IMR-90 (cell line): ENCODE results near the gene FNBP1L. TPM values are rescaled to one million over a fixed set of nuclear protein-coding genes. Genes with fewer than 3 reads are reported as not detected.

Source experiments
- ATAC-seq: fragments of 200-7000 bp; cut with Tn5 transposase; 2 replicates; pipeline ENCODE4 v1.9.1; 2020; ENCODE audit warnings: low read depth, mild to moderate bottlenecking, moderate library complexity
- BruUV-seq: library from RNA; stranded (reverse); fragments of 400-500 nt; replicated peaks from 2 replicates; lab custom pipeline; 2021; lab: Mats Ljungman, UMichigan
- CTCF ChIA-PET: fragments of 300-600 bp; formaldehyde crosslinking; extraction: SDS; loops from one replicate; lab custom pipeline; 2021; ENCODE audit warnings: antibody characterized with exemption; lab: Yijun Ruan, JAX
- POLR2A ChIA-PET: fragments of 300-600 bp; sonication (Branson Sonifier 250); formaldehyde crosslinking; loops from one replicate; lab custom pipeline; 2022; ENCODE audit warnings: antibody characterized with exemption; ENCODE audit not compliant: unreplicated experiment; lab: Charles Lee
- DNase-seq: peaks from one replicate; pipeline ENCODE4 v3.0.0; 2013
- H2AFZ ChIP-seq: replicated peaks from 2 replicates; pipeline ENCODE3; 2013; ENCODE audit warnings: low read length, mild to moderate bottlenecking; ENCODE audit not compliant: poor library complexity
- H2AK5ac ChIP-seq: 2 replicates; pipeline ENCODE4 v1.6.1; 2013; ENCODE audit warnings: low read depth, low read length, inconsistent platforms
- H2AK9ac ChIP-seq: replicated peaks from 2 replicates; pipeline ENCODE3; 2013; ENCODE audit warnings: mild to moderate bottlenecking, low read depth, low read length, moderate library complexity; ENCODE audit not compliant: poor library complexity
- H2BK120ac ChIP-seq: 2 replicates; pipeline ENCODE4 v1.6.1; 2013; ENCODE audit warnings: low read depth, low read length, inconsistent platforms
- H2BK15ac ChIP-seq: 3 replicates; pipeline ENCODE4 v1.6.1; 2013; ENCODE audit warnings: low read depth, low read length, inconsistent platforms
- H2BK20ac ChIP-seq: 2 replicates; pipeline ENCODE4 v1.6.1; 2013; ENCODE audit warnings: low read depth, mild to moderate bottlenecking, inconsistent platforms, low read length, moderate library complexity
- H2BK5ac ChIP-seq: 2 replicates; pipeline ENCODE4 v1.6.1; 2013; ENCODE audit warnings: mild to moderate bottlenecking, low read depth, low read length, inconsistent platforms; ENCODE audit not compliant: poor library complexity, severe bottlenecking
- H3K14ac ChIP-seq: replicated peaks from 2 replicates; pipeline ENCODE4 v1.6.1; 2013; ENCODE audit warnings: low read depth, low read length, inconsistent platforms
- H3K18ac ChIP-seq: 2 replicates; pipeline ENCODE4 v1.6.1; 2013; ENCODE audit warnings: low read depth, low read length, control low read depth
- H3K23ac ChIP-seq: 2 replicates; pipeline ENCODE4 v1.6.1; 2013; ENCODE audit warnings: low read depth, low read length, inconsistent platforms
- H3K27ac ChIP-seq: 2 replicates; pipeline ENCODE4 v1.5.1; 2013; ENCODE audit warnings: mild to moderate bottlenecking, control low read depth, low read length; ENCODE audit not compliant: insufficient read depth
- H3K27me3 ChIP-seq: 2 replicates; pipeline ENCODE4 v1.6.1; 2013; ENCODE audit warnings: low read length; ENCODE audit not compliant: control insufficient read depth, insufficient read depth
- H3K36me3 ChIP-seq: 2 replicates; pipeline ENCODE4 v1.6.1; 2013; ENCODE audit warnings: low read length, mixed read lengths; ENCODE audit not compliant: control insufficient read depth, insufficient read depth
- H3K4ac ChIP-seq: 2 replicates; pipeline ENCODE4 v1.6.1; 2013; ENCODE audit warnings: low read depth, low read length, inconsistent platforms
- H3K4me1 ChIP-seq: 2 replicates; pipeline ENCODE4 v1.6.1; 2013; ENCODE audit warnings: low read length, mixed read lengths; ENCODE audit not compliant: control insufficient read depth, insufficient read depth
- H3K4me2 ChIP-seq: 2 replicates; pipeline ENCODE4 v1.6.1; 2013; ENCODE audit warnings: low read depth, mild to moderate bottlenecking, control low read depth, low read length, moderate library complexity
- H3K4me3 ChIP-seq: 2 replicates; pipeline ENCODE4 v1.5.1; 2013; ENCODE audit warnings: low read depth, mild to moderate bottlenecking, control low read depth, low read length, moderate library complexity; ENCODE audit not compliant: insufficient read depth
- H3K56ac ChIP-seq: 2 replicates; pipeline ENCODE4 v1.6.1; 2013; ENCODE audit warnings: low read length, inconsistent platforms; ENCODE audit not compliant: insufficient read depth; ENCODE audit errors: extremely low read depth
- H3K79me1 ChIP-seq, 2 experiments: 2 replicates each; pipeline ENCODE4 v1.6.1; 2013; ENCODE audit warnings: low read length in 2 of 2, inconsistent platforms in 1 of 2, low read depth in 1 of 2
- H3K9ac ChIP-seq: 2 replicates; pipeline ENCODE4 v1.6.1; 2013; ENCODE audit warnings: low read depth, low read length, control low read depth
- H3K9me1 ChIP-seq: 2 replicates; pipeline ENCODE4 v1.6.1; 2013; ENCODE audit warnings: low read length, inconsistent platforms; ENCODE audit not compliant: insufficient read depth
- H3K9me3 ChIP-seq: 2 replicates; pipeline ENCODE4 v1.6.1; 2013; ENCODE audit warnings: low read length; ENCODE audit not compliant: control insufficient read depth, insufficient read depth
- H4K20me1 ChIP-seq: 2 replicates; pipeline ENCODE4 v1.6.1; 2013; ENCODE audit warnings: low read length, inconsistent platforms; ENCODE audit not compliant: insufficient read depth
- H4K5ac ChIP-seq: 2 replicates; pipeline ENCODE4 v1.6.1; 2013; ENCODE audit warnings: mild to moderate bottlenecking, low read depth, low read length, control low read depth
- H4K8ac ChIP-seq, 2 experiments: 2 replicates each; pipeline ENCODE4 v1.6.1; 2013; ENCODE audit warnings: low read depth in 2 of 2, low read length in 2 of 2, control low read depth in 1 of 2, inconsistent platforms in 1 of 2
- H4K91ac ChIP-seq: 2 replicates; pipeline ENCODE4 v1.6.1; 2013; ENCODE audit warnings: low read depth, low read length, inconsistent platforms; ENCODE audit not compliant: insufficient read depth
- BHLHE40 ChIP-seq: fragments of 150-350 bp; IDR thresholded peaks from 2 replicates; pipeline ENCODE4 v1.6.1; 2016; ENCODE audit warnings: mild to moderate bottlenecking, low read depth, low read length
- CEBPB ChIP-seq: IDR thresholded peaks from 2 replicates; pipeline ENCODE4 v1.6.1; 2012; ENCODE audit warnings: low read depth, low read length, improper control_type of control experiment
- CHD1 ChIP-seq: IDR thresholded peaks from 2 replicates; pipeline ENCODE4 v1.6.1; 2012; ENCODE audit warnings: low read depth, low read length, improper control_type of control experiment
- CTCF ChIP-seq: conservative IDR thresholded peaks from 2 replicates; pipeline ENCODE4 v1.5.1; 2012; ENCODE audit warnings: mild to moderate bottlenecking, low read depth, low read length, improper control_type of control experiment
- FOS ChIP-seq: fragments of 150-350 bp; IDR thresholded peaks from 2 replicates; pipeline ENCODE4 v1.6.1; 2016; ENCODE audit warnings: low read depth, low read length
- MAFK ChIP-seq: IDR thresholded peaks from 2 replicates; pipeline ENCODE4 v1.6.1; 2012; ENCODE audit warnings: low read depth, low read length, improper control_type of control experiment
- MAZ ChIP-seq: IDR thresholded peaks from 2 replicates; pipeline ENCODE4 v1.6.1; 2012; ENCODE audit warnings: low read depth, mild to moderate bottlenecking, low read length, improper control_type of control experiment, moderate library complexity, borderline replicate concordance
- MXI1 ChIP-seq: IDR thresholded peaks from 2 replicates; pipeline ENCODE4 v1.6.1; 2012; ENCODE audit warnings: low read depth, mild to moderate bottlenecking, low read length, moderate library complexity, borderline replicate concordance
- NFE2L2 ChIP-seq: fragments of 150-350 bp; IDR thresholded peaks from 2 replicates; pipeline ENCODE4 v1.6.1; 2016; ENCODE audit warnings: low read depth, mild to moderate bottlenecking, low read length
- POLR2A ChIP-seq: IDR thresholded peaks from 2 replicates; pipeline ENCODE4 v1.6.1; 2012; ENCODE audit warnings: mild to moderate bottlenecking, low read depth, low read length
- RAD21 ChIP-seq: IDR thresholded peaks from 2 replicates; pipeline ENCODE4 v1.6.1; 2012; ENCODE audit warnings: low read length, improper control_type of control experiment
- RCOR1 ChIP-seq: IDR thresholded peaks from 2 replicates; pipeline ENCODE4 v1.6.1; 2012; ENCODE audit warnings: mild to moderate bottlenecking, low read length, improper control_type of control experiment; ENCODE audit not compliant: insufficient replicate concordance
- RFX5 ChIP-seq: IDR thresholded peaks from 2 replicates; pipeline ENCODE4 v1.8.0; 2012; ENCODE audit warnings: low read depth, mild to moderate bottlenecking, low read length, moderate library complexity
- SMC3 ChIP-seq: fragments of 150-350 bp; IDR thresholded peaks from 2 replicates; pipeline ENCODE4 v1.6.1; 2016; ENCODE audit warnings: low read depth, mild to moderate bottlenecking, antibody characterized with exemption, low read length, moderate library complexity
- USF2 ChIP-seq: fragments of 150-350 bp; IDR thresholded peaks from 2 replicates; pipeline ENCODE4 v1.6.1; 2017; ENCODE audit warnings: mild to moderate bottlenecking, antibody characterized with exemption, low read length, low read depth
- WGBS, 2 experiments: methylation state at CpG; one replicate each; pipeline versions ENCODE4 v1.1.5 to v1.1.7; 2013; ENCODE audit warnings: missing lambda C conversion rate in 2 of 2; ENCODE audit not compliant: insufficient read length in 1 of 2; ENCODE audit errors: extremely low coverage in 2 of 2; 5-methylcytosine and 5-hydroxymethylcytosine counted together
- dilution Hi-C: fragments of 300-500 bp; cut with HindIII; formaldehyde crosslinking; loops from one replicate; pipeline ENCODE4 v1.14.3; 2018; ENCODE audit warnings: low sequenced_read_pairs; ENCODE audit not compliant: unreplicated experiment
- in situ Hi-C: fragments of 300-500 bp; cut with MboI; formaldehyde crosslinking; loops from 3 replicates; pipeline ENCODE4 v1.14.3; 2019; ENCODE audit warnings: low sequenced_read_pairs, inconsistent platforms, mixed read lengths
- intact Hi-C: fragments of 100-400 bp; cut with micrococcal nuclease; formaldehyde crosslinking; loops from 2 replicates; pipeline ENCODE4 v1.10.0; 2022
- polyA plus RNA-seq, 3 experiments: library from polyadenylated mRNA; depleted of rRNA; stranded (reverse); fragments of >200 nt; gene quantifications; 2 replicates each; pipeline ENCODE4 v1.2.3, GENCODE V29; 2012; ENCODE audit warnings: low replicate concordance in 1 of 3
- total RNA-seq: library from RNA; depleted of rRNA; stranded (reverse); fragments of >200 nt; gene quantifications from 2 replicates; pipeline ENCODE4 v1.2.3, GENCODE V29; 2012
- TF ChIP-seq, protein P1 (sequence below): fragments of 150-350 bp; IDR thresholded peaks from 2 replicates; pipeline ENCODE4 v1.6.1; 2016; ENCODE audit warnings: low read depth, mild to moderate bottlenecking, low read length, moderate library complexity, borderline replicate concordance

Gene FNBP1L
- total and polyA plus RNA-seq, 2 of the 4 experiments (the other 2 are of a cell fraction), result 9.3 to 15.2 TPM

DNA sequence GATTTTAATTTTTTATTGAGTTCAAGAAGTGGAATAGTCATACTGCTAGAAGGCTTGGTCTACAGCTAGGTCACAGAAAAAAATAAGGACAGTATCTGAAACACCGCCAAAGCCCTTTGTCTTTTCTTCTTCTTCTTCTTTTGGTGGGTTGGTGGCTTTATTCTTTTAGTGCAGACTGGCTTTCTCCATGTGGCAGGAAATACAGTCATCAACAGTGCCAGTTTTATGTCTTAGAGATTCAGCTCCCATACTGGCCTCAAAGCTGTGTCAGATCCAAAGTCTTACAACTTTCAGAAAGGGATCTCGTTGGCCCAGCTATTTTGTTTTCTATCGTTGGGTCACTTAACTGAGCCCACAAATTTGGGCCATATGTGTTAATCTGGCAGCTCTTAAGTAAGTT, 58.2 kb downstream of the FNBP1L start:
- no peak for TF ChIP-seq MAZ
- no peak for TF ChIP-seq RFX5
- no peak for TF ChIP-seq CHD1
- no peak for TF ChIP-seq NFE2L2
- TF ChIP-seq, protein P1, sequence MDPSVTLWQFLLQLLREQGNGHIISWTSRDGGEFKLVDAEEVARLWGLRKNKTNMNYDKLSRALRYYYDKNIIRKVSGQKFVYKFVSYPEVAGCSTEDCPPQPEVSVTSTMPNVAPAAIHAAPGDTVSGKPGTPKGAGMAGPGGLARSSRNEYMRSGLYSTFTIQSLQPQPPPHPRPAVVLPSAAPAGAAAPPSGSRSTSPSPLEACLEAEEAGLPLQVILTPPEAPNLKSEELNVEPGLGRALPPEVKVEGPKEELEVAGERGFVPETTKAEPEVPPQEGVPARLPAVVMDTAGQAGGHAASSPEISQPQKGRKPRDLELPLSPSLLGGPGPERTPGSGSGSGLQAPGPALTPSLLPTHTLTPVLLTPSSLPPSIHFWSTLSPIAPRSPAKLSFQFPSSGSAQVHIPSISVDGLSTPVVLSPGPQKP, result no peak
- TF ChIP-seq RAD21, result no peak
- no peak for TF ChIP-seq POLR2A
- TF ChIP-seq SMC3, result no peak
- TF ChIP-seq CEBPB, result no peak
- TF ChIP-seq CTCF, result no peak
- no peak for TF ChIP-seq USF2
- TF ChIP-seq MAFK, result no peak
- TF ChIP-seq BHLHE40, result no peak
- TF ChIP-seq RCOR1, result no peak
- no peak for TF ChIP-seq MXI1
- TF ChIP-seq FOS, result no peak
- Histone ChIP-seq H3K4me1 (no peaks in the 10 kb centered on the region), H3K4me3 (no peak overlapping the region), H2AK9ac (no peak overlapping the region), H3K9ac (no peak overlapping the region), H3K9me1 (no peaks in the 10 kb centered on the region), H3K4ac (no peak overlapping the region), H3K9me3 (no peaks in the 10 kb centered on the region), H3K27ac (no peak overlapping the region), H3K4me2 (no peak overlapping the region), H2BK20ac (no peak overlapping the region), H4K91ac (no peak overlapping the region), H4K20me1 (no peaks in the 10 kb centered on the region), H2BK5ac (no peak overlapping the region), H2AK5ac (no peak overlapping the region), H3K27me3 (no peaks in the 10 kb centered on the region), H2BK120ac (no peak overlapping the region), H3K56ac (no peak overlapping the region), H3K18ac (no peak overlapping the region), H4K8ac (no peak overlapping the region), H4K5ac (no peak overlapping the region), H3K23ac (no peak overlapping the region), H2BK15ac (no peak overlapping the region), H3K14ac (no peak overlapping the region), H3K36me3 (peaks cover 4% of the 10 kb centered on the region; the same call in 1 of the 2 replicates), H2AFZ (no peak overlapping the region), H3K79me1 (peaks cover 0 to 3% of the 10 kb centered on the region in 2 experiments; a peak in 2 of 4 replicates)
- dilution Hi-C loops, result no loop called here
- ChIA-PET CTCF (no interaction called here), POLR2A (no interaction called here)
- BruUV-seq, result no TSS peak
- WGBS, 2 experiments, result no CpG with 5 or more reads among the region's 3 CpGs
- intact Hi-C loops, result no loop called here
- ATAC-seq (no peak), DNase-seq (no peak)
- in situ Hi-C loops, result no loop called here
